Umbilical cord (tissue), 2 donors: ENCODE results near the gene CD59. TPM values are rescaled to one million over a fixed set of nuclear protein-coding genes. Genes with fewer than 3 reads are reported as not detected.
"Not testable (repeated sequence)": the region's sequence is repeated elsewhere in the genome, so short reads cannot be mapped to it uniquely, and the experiment has no call there.

Experiments
- DNase-seq: peaks from one replicate; pipeline ENCODE4 v3.0.0-alpha.2; 2015; ENCODE audit warnings: low spot score
- total RNA-seq: library from RNA; depleted of rRNA; stranded (reverse); fragments of >200 nt; gene quantifications from one replicate; pipeline ENCODE4 v1.2.3, GENCODE V29; 2014; ENCODE audit warnings: low replicate concordance; ENCODE audit not compliant: insufficient read depth

The CD59 gene
- total RNA-seq, 1 donor from 2014 or later = 67.9 TPM

- no peak for DNase-seq
These were observed 41.7 kb downstream of the CD59 start for GRCh38 chr11:33694346-33695050.

DNA sequence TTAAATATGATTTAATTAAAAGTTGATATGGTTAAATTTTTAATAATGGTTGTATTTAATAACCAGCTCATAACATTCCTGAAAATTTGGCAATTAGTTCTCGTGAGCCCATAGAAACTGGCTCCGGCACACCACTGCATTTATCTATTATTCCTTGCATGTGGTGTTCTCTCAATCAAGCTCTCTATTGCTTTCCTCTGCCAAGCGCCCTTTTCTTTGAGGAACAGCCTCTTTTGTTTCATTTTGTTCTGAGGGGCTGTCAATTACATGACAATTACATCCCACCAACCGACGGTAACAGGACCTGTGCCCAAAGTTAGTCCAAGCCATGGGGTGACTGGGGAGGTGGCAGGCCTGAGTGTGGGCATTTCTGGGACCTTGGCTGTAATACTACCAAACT, 43.7 kb downstream of the CD59 start:
- DNase-seq = no peak

DNA sequence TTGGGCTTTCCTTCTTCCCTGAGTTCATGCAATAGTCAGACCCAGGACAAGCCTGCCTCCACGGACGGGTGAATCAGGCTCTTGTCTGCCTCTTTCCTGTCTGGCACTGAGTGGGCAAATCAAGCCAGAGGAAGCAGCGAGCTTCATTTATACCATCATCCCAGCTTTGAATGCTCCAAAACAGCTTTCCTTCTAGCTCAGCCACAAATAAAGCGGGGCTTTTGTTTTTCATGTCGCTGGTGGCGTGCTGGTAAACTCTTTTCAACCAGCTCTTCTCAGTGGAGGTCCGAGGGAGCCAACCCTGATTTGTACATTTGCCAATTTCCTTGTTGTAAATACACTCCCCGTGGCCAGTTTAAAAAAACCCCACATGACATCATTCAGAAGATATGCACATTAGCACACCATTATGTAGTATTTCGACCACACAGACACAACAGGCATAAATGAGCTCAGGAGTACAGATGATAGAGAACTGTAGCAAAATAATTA, 44.2 kb downstream of the CD59 start:
- peak; percentile 80 for DNase-seq

DNA sequence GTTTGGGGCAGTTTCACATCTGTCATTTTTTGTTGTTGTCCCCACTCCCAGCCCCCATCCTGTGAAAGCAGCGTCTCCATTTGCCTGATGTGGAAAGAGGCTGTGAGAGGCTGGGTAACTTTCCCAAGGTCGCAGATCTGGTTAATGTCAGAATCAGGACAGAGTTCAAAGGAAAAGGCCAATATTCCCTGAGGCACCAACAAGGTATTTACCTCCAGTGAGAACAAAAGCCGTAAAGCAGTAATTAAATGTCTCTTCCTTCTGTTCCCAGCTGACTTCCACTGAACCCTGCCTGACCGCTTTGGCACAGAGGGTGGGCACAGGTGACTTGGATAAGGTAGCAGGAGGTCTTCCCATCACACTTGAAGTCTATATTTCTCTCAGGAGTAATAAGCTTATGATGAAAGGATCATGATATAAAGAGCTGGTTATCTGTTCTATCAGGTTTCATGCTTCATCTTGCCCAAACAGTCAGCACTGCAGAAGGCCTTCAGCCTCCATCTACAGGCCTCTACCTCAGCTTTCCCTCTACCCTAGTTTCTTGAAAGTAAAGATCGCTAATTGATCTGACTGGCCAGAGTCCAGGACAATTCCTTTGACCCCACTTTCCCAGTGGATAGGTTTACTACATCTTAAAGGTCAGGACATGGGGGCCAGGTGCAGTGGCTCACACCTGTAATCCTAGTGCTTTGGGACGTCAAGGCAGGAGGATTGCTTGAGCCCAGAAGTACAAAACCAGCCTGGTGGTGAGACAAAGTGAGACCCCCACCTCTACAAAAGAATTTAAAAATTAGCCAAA, 45.0 kb downstream of the CD59 start:
- peak; percentile 28 for DNase-seq

- peak; percentile 61 for DNase-seq
These were observed 45.7 kb downstream of the CD59 start for GRCh38 chr11:33690290-33691065.

GRCh38 chr11:33689501-33689900, 46.7 kb downstream of the CD59 start:
- no peak for DNase-seq

- DNase-seq = no peak
These were observed 47.1 kb downstream of the CD59 start for GRCh38 chr11:33689085-33689484.

DNA sequence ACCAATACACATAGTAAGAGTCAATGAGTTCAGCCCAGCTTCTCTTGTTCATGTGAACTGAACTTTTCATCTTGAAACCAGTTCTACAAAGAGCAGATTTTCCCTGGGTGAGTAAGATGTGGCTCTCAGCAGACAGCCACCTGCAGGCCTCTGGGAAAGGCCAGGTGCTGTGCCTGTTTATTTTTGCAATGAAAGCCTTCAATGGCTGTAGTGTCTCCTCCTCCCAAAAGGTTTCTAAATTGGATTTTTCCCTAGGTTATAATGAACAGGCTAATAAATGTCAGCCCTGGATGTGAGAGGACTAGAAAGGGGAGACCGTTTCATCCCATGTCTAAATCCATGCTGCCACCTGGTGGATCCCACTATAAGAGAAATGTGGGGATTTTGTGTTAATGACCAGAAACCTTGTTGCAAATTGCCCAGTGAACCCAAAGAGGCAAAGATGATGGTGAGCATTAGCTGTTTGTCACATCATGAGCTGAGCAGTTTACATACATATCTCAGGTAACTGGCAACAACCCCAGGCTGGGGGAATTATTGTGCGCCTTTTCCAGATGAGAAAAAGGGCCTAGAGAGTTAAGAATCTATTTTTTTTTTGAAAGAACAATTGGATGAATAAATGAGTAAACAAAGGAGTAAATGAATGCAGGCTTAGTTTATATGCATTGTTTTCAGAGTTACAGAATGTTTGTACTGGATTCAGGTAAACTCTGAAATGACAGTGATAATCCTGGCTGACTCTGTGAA, 48.3 kb downstream of the CD59 start:
- DNase-seq = peak; percentile 56

- DNase-seq = no peak
These were observed 51.1 kb downstream of the CD59 start for GRCh38 chr11:33685082-33685481.

DNA sequence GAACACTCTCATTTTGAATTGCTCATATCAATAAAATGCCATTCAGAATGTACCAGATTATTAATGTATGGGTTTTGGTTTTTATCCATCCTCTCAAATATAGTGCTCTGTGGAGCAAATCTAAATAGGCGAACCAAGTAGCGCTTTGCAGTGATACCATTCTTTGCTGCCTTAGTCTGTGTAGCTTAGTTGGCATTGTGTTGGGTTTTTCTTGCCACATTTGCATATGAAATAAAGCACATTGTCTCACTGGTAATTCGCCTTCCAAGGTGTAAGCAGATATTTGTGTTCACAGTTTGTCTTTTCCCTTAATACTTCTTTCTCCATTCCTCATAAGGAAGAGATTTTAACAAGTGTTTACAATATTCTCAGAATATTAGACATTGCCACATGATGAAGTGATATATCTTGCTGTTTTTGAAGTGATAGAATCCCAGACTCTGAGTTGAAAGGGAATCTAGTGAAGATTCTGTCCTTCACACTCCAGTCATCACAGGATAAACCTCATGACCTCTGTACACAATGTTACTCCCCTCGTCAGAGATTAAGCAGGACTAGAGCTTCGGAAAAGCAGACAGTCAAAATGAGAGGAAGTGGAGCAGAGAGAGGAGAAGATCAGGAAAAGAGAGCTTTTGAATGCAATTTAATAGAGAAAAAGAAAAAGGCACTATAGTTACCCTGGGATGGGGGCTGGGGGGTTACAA, 52.1 kb downstream of the CD59 start:
- no peak for DNase-seq

DNA sequence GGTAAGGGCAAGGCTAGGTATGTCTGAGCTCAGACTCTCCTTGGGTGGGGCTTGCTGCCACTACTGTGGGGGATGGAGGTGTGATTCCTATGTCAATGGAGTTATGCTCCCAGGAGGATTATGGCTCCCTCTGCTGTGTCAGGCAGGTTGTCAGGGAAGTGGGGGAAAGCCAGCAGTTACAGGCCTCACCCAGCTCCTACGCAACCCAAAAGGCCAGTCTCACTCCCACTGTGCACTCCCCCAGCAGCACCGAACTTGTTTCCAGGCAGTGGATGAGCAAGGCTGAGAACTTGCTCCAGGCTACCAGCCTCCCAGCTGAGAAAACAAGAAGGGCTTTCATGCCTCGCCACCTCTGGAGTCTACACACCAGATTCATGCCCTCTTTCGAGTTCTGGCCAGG, 53.8 kb downstream of the CD59 start:
- DNase-seq = no peak

DNA sequence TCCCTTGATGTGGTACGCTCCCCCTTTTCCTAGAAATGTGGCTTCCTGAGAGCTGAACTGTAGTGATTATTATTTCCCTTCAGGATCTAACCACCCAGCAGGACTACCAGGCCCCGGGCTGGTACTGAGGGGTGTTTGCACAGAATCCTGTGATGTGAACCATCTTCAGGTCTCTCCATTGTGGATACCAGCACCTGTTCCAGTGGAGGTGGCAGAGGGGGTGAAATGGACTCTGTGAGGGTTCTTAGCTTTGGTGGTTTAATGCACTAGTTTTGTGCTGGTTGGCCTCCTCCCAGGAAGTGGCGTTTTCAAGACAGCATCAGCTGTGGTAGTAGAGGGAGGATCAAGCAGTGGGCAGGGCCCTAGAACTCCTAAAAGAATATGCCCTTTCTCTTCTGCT, 54.2 kb downstream of the CD59 start:
- no peak for DNase-seq

DNA sequence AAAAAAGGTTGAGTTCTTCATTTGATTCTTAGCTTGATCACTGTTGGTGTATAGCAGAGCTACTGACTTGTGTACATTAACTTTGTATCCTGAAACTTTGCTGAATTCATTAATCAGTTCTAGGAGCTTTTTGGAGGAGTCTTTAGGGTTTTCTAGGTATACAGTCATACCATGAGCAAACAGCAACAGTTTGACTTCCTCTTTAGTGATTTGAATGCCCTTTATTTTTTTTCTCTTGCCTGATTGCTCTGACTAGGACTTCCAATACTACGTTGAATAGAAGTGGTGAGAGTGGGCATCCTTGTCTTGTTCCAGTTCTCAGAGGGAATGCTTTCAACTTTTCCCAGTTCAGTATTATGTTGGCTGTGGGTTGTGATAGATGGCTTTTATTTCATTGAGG, 57.6 kb downstream of the CD59 start:
- DNase-seq = not testable (repeated sequence)

- DNase-seq = no peak
These were observed 62.0 kb downstream of the CD59 start for GRCh38 chr11:33674035-33674814.

DNA sequence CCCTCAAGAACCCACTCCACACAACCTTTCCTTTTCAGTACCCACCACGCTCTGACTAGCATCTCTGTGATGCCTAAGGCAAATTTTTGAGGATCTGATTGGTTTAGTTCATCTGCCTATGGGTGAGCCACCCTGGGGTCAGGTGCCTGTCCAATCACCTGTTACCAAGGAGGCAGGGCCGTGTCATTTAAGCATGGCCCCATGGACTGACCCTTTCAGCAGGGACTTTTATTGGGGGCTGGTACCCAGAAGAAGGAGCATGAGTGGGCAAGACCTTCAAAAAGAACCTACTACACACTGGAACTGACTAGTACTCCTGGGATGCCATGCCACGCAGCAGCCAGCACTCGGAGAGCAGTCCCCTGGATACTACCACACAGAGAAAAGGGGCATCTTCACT, 64.0 kb downstream of the CD59 start:
- no peak for DNase-seq

DNA sequence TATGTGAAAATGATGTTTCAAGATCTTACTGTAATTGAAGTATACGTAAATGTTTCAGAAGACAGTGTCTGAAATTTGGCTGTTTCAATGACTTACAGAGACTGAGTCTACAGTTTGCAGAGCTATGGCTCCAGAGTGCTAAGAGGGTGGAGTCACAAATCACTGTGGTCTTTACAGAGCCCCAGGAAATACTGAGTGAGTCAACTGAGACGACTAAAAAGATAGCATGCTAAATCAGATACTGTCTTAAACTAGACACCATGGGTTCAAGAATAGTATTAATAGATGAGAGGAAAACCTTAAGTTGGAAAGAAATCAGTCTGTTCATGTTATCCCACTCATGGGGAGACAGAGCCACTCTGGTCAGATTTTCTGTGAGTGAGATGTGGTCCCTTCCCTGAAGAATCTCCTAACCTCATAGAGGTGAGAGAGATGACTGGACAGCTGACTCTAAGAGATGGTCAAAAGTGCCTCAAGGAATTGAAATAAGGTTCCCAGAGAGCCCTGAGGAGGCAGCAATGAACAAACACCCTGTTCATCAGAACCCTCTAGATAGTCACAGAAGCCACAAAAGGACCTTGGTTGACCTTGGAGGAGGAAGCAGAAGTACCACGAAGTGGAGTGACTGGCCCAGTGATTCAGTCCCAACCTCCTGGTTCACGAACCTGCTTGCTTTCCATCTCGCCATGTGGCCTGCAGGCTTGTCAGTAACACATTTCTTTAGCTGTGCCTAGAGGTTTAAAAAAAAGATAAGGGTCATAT, 65.8 kb downstream of the CD59 start:
- DNase-seq = peak; percentile 29

DNA sequence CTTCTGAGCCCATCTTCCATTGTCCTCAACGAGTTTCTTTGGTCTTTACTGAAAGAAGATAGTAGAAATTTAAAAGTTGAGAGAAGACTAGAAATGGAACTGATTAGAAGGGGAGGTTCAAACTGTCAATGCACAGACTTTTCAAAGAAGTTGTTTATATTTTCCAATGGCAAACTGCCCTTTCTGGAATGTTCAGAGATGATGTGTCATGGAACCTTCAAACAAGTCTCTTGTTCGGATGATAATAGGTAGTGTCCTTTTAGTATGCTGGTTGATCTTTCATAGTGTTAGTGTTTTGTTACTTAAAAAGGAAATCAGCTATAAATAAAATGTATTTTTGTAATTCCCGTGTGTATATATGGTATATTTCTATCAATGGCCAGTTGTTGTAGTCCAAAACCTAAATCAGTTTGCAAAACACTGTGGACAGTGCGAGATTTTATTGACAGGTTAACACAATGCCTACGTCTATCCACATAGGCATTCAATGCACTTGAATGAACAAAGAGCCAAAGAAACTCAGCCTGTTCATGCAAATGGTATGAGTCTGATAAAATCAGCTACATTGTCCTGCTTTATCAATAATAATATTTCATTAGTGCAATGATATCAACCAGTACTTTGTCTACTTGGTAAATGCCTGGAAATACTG, 66.5 kb downstream of the CD59 start:
- no peak for DNase-seq

GRCh38 chr11:33668951-33669596, 67.1 kb downstream of the CD59 start:
- no peak for DNase-seq
